GM19099 (cell line): Measurements from ENCODE around the gene ZSWIM9.

ENCODE experiments used
- POLR2A ChIP-seq: IDR thresholded peaks from 3 replicates; pipeline ENCODE4 v1.6.1; 2011; ENCODE audit warnings: low read depth; ENCODE audit not compliant: insufficient read length; ENCODE audit errors: extremely low read depth

The ZSWIM9 gene

GRCh38 chr19:48169939-48170803 lies at the start of gene ZSWIM9, which contains the start of gene LIG1:
ZSWIM9 (plus strand) TSS chr19:48170680; CDS start chr19:48171803, 1,123 bp downstream.
LIG1 (minus strand) TSS chr19:48170344; CDS start chr19:48165566, 4,778 bp downstream.
- peak; percentile 59 for TF ChIP-seq POLR2A

- no peak for TF ChIP-seq POLR2A
Observed at GRCh38 chr19:48121066-48121465, 49.4 kb upstream of the ZSWIM9 start.

- TF ChIP-seq POLR2A: no peak
Observed at GRCh38 chr19:48121909-48122371, 48.5 kb upstream of the ZSWIM9 start.

GRCh38 chr19:48122421-48122820 lies 48.1 kb upstream of the ZSWIM9 start:
- TF ChIP-seq POLR2A: no peak

- no peak for TF ChIP-seq POLR2A
Observed at GRCh38 chr19:48123907-48124651, 46.4 kb upstream of the ZSWIM9 start.

GRCh38 chr19:48127561-48127960 lies 42.9 kb upstream of the ZSWIM9 start:
- TF ChIP-seq POLR2A: no peak

GRCh38 chr19:48133094-48133493 lies 37.4 kb upstream of the ZSWIM9 start:
- TF ChIP-seq POLR2A: no peak

GRCh38 chr19:48135411-48135810 lies 35.1 kb upstream of the ZSWIM9 start:
- TF ChIP-seq POLR2A: no peak

GRCh38 chr19:48136547-48136946 lies 33.9 kb upstream of the ZSWIM9 start:
- TF ChIP-seq POLR2A: no peak

- TF ChIP-seq POLR2A: no peak
Observed at GRCh38 chr19:48137411-48137810, 33.1 kb upstream of the ZSWIM9 start.

- no peak for TF ChIP-seq POLR2A
Observed at GRCh38 chr19:48139053-48139452, 31.4 kb upstream of the ZSWIM9 start.

GRCh38 chr19:48147597-48148175 lies 22.8 kb upstream of the ZSWIM9 start:
- TF ChIP-seq POLR2A: no peak

GRCh38 chr19:48148576-48148975 lies 21.9 kb upstream of the ZSWIM9 start:
- no peak for TF ChIP-seq POLR2A

- no peak for TF ChIP-seq POLR2A
Observed at GRCh38 chr19:48149430-48149829, 21.1 kb upstream of the ZSWIM9 start.

- TF ChIP-seq POLR2A: no peak
Observed at GRCh38 chr19:48152551-48152950, 17.9 kb upstream of the ZSWIM9 start.
